ENCODE data around the gene POR.
A peak's percentile ranks its signal among the peaks of the same experiment; 100 is the strongest.
"Not testable (repeated sequence)": the region's sequence is repeated elsewhere in the genome, so short reads cannot be mapped to it uniquely, and the experiment has no call there.

POR gene

DNA sequence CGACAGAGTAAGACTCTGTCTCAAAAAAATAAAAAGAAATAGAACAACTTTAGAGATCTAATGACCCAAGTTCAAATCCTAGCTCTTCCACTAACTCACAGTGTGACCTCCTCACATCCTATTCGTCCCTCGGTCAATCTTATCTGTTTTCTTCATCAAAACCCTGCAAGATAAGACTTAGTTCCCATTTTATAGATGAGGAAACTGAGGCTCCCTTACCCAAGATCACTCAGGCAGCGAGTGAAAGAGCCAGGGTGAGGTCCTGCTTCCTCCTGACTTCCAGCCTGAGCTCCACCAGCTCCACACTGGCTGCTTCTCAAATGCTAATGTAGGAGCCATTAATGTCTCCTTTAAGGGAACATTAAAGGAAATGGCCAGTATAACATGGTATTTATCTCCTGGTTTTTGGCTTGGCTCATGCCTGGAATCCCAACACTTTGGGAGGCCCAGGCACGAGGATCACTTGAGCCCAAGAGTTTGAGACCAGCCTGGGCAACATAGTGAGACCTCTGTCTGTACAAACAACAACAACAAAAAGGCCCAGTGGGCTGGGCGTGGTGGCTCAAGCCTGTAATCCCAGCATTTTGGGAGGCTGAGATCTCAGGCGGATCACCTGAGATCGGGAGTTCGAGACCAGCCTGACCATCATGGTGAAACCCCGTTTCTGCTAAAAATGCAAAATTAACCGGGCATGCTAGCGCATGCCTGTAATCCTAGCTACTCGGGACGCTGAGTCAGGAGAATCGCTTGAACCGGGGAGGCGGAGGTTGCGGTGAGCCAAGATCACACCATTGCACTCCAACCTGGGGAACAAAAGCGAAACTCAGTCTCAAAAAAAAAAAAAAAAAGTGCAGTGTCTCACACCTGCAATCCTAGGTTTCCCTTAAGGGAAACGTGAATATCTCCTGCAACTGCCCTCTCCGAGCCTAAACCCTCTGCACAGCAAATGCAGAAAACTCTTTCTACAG is 39.6 kb upstream of the POR start:
- Histone ChIP-seq H3K4me3 (no peak overlapping the region), H3K27me3 (no peaks in the 10 kb centered on the region), H3K9ac (no peak overlapping the region), H4K20me1 (0 out of 2 replicates have a peak, but pooled peaks cover 6% of the 10 kb centered on the region), H3K4me1 (peaks cover 27% of the 10 kb centered on the region), H3K27ac (no peak overlapping the region), H3K4me2 (no peak overlapping the region), H3K9me3 (no peaks in the 10 kb centered on the region), H3K36me3 (peaks cover 2% of the 10 kb centered on the region; the same call in 1 of the 2 replicates)
- TF ChIP-seq Cebpa-rat (IDR thresholded peaks at IDR 0.05): no peak

DNA sequence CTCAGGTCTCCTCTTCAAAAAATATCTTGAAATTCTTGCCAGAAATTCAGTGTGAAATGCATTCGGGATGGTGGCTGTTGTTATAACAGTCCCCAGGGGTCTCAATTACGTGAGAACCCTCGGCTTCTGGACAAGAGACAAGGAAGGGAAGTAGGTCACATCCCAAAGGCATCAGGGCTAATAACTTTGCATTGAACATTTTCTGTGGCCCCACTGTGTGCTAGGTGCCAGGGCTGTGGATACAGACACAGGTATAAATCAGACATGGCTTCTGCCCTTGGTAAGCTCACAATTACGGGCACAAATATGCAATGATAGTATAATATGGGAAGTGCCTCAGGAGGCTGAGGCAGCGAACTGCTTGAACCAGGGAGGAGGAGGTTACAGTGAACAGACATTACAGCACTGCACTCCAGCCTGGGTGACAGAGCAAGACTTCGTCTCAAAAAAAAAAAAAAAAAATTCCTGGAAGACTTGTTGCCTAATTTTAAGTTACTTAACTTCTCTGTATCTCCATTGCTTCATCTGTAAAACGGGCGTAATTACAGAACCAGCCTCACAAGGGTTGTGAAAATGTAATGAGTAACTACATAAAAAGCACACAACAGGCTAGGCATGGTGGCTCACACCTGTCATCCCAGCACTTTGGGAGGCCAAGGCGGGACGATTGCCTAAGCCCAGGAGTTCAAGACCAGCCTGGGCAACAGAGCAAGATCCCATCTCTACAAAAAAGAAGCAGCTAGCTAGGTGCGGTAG is 38.7 kb upstream of the POR start:
- no peaks in the 10 kb centered on the region for H3K27me3 ChIP-seq
- no peak overlapping the region for H3K4me2 ChIP-seq
- H3K9ac ChIP-seq: no peak overlapping the region
- no peak overlapping the region for H3K4me3 ChIP-seq
- H3K4me1 ChIP-seq: peaks cover 30% of the 10 kb centered on the region
- H4K20me1 ChIP-seq: 0 out of 2 replicates have a peak, but pooled peaks cover 9% of the 10 kb centered on the region
- TF ChIP-seq Cebpa-rat (IDR thresholded peaks at IDR 0.05): no peak
- no peak overlapping the region for H3K27ac ChIP-seq
- peaks cover 11% of the 10 kb centered on the region for H3K36me3 ChIP-seq
- no peaks in the 10 kb centered on the region for H3K9me3 ChIP-seq

DNA sequence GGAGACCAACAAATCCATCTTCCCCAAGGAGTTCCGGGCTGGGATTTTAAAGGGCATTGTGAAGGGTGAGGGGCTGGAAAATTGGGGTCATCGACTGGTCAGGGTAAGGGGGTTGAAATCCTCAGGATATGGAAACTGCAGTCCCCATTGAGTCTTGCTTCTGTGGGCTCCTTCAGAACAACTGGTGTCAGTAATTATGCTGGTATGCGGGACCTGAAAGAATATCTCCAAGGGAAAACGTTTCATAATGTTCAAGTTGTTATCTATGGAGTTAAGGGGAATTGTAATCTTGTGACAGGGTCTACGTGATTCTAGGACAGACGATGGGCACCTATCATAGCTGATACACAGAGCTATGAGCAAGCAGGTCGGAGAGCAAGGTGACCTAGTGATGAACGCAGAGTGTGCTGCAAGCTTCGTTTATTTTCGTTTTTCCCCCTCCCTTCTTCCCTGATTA is 36.6 kb upstream of the POR start:
- Histone ChIP-seq H3K4me1 (peaks cover 38% of the 10 kb centered on the region), H3K9me3 (no peaks in the 10 kb centered on the region), H3K27me3 (no peaks in the 10 kb centered on the region), H3K9ac (peak overlapping the region; percentile 25; the same call in 1 of the 2 replicates), H3K4me3 (peak overlapping the region; percentile 87), H4K20me1 (0 out of 2 replicates have a peak, but pooled peaks cover 9% of the 10 kb centered on the region), H3K36me3 (peaks cover 31% of the 10 kb centered on the region), H3K4me2 (peak overlapping the region; percentile 77), H3K27ac (peak overlapping the region; percentile 58)
- no peak for TF ChIP-seq Cebpa-rat (IDR thresholded peaks at IDR 0.05)

DNA sequence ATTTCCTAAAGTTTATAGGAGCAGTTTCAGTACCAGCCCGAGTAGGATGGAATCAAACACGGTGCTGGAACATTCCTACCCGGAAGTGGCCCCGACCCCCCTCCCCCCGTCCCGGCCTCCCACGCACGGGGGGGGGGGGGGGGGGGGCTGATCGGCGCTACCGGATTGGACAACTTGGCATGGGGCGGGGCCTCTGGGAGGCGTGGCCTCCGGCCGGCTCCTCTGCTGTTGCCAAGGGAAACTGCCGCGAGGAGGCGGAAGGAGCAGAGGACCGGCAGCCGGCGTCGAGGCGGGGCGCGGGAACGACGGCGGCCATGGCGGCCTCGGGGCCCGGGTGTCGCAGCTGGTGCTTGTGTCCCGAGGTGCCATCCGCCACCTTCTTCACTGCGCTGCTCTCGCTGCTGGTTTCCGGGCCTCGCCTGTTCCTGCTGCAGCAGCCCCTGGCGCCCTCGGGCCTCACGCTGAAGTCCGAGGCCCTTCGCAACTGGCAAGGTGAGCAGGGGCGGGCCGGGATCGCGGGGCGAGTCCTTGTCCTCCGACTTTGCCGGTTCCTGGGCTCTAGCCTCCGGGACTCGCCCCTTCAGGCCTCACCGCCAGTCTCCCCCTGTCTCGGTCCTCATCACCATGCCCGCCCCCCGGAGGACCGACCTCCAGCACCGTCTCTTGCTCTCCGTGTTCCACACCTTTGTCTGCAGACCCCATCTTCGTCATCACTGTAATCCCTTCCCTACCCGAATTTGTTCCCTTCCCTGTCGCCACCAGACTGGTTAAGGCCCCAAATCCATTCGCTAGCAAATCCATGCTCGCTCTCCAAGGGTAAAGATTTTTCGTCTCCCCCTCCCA is 36.0 kb upstream of the POR start, which contains the start of gene RHBDD2:
TSS of gene RHBDD2 (plus strand) at position 266 of the 843 bp plus-strand sequence. CDS start at position 315, 49 bp downstream.
- no peak for TF ChIP-seq Cebpa-rat (IDR thresholded peaks at IDR 0.05)
- Histone ChIP-seq H3K4me3 (peak within 1 kb of the TSS; percentile 87), H3K27me3 (no peaks in the 10 kb centered on the region), H3K9ac (peak within 1 kb of the TSS; percentile 86), H4K20me1 (0 out of 2 replicates have a peak, but pooled peaks cover 9% of the 10 kb centered on the region), H3K4me2 (peak within 1 kb of the TSS; percentile 97), H3K4me1 (peaks cover 42% of the 10 kb centered on the region), H3K27ac (peak within 1 kb of the TSS; percentile 76), H3K36me3 (peaks cover 38% of the 10 kb centered on the region), H3K9me3 (no peaks in the 10 kb centered on the region)

DNA sequence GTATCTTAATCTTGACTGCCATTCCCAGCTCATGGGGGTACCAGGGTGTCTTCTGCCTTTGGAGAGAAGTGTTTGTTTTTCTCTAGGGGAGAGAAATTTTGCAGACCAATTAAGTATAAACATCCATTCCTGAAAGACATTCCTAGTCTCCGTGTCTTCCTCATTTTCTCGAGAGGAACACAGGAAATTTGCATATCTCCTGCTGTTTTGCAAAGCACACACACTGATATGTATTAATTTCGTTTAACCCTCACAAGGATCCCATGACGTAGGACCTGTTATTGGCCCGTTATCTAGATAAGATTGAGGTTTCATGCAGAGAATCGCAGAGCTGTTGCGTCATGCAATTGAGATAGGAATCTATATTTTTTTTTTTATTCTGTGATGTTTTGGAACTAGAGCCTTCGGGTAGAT is 35.2 kb upstream of the POR start:
- peak overlapping the region; percentile 87 for H3K4me3 ChIP-seq
- H3K36me3 ChIP-seq: peaks cover 46% of the 10 kb centered on the region
- peak overlapping the region; percentile 86 for H3K9ac ChIP-seq
- no peaks in the 10 kb centered on the region for H3K27me3 ChIP-seq
- H3K9me3 ChIP-seq: no peaks in the 10 kb centered on the region
- H3K4me1 ChIP-seq: peaks cover 50% of the 10 kb centered on the region
- H4K20me1 ChIP-seq: 0 out of 2 replicates have a peak, but pooled peaks cover 9% of the 10 kb centered on the region
- peak overlapping the region; percentile 76; the same call in 1 of the 2 replicates for H3K27ac ChIP-seq
- H3K4me2 ChIP-seq: peak overlapping the region; percentile 97
- TF ChIP-seq Cebpa-rat (IDR thresholded peaks at IDR 0.05): no peak

DNA sequence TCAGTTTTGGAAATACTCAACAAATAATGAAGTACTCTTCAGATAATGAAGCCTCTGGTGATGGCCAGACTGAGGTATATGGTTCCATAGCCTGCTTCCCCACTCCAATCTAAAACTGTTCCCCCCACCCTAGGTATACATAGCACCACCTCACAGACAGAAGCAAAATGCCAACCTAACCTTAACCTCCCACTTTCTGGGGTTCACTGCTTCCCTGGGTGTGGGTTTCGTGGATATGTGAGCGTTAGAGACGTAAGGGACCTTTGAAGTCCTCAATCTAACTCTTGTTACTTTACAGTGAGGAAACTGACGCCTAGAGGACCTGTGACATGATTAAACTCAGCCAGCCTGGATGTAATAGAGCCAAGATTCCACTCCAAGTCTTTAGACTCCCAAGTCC is 34.7 kb upstream of the POR start:
- 0 out of 2 replicates have a peak, but pooled peaks cover 9% of the 10 kb centered on the region for H4K20me1 ChIP-seq
- H3K27me3 ChIP-seq: no peaks in the 10 kb centered on the region
- TF ChIP-seq Cebpa-rat (IDR thresholded peaks at IDR 0.05): no peak
- H3K9me3 ChIP-seq: no peaks in the 10 kb centered on the region
- H3K27ac ChIP-seq: no peak overlapping the region
- H3K4me1 ChIP-seq: peaks cover 54% of the 10 kb centered on the region
- H3K4me2 ChIP-seq: peak overlapping the region; percentile 97
- peaks cover 50% of the 10 kb centered on the region for H3K36me3 ChIP-seq
- H3K9ac ChIP-seq: no peak overlapping the region
- H3K4me3 ChIP-seq: no peak overlapping the region

DNA sequence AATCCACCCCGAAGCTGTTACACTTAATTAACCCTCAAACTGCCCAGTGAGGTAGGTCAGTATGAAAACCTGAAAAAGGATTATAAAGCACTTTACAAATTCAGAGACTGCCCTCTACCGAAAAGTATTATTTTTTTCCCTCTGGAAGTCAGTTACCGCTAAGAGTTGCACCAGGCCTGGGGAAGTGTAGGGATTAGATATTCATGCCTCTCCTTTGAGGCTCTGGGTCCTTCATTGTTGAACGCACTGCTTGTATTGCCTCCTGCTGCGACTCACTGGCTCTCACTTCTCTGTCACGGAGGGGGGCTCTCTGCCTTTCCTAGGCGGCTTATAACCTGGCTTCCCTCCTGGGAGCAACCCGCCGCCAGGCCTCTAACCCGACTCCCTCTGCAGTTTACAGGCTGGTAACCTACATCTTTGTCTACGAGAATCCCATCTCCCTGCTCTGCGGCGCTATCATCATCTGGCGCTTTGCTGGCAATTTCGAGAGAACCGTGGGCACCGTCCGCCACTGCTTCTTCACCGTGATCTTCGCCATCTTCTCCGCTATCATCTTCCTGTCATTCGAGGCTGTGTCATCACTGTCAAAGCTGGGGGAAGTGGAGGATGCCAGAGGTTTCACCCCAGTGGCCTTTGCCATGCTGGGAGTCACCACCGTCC is 33.4 kb upstream of the POR start:
- Histone ChIP-seq H3K27me3 (no peaks in the 10 kb centered on the region), H3K36me3 (peaks cover 64% of the 10 kb centered on the region)

DNA sequence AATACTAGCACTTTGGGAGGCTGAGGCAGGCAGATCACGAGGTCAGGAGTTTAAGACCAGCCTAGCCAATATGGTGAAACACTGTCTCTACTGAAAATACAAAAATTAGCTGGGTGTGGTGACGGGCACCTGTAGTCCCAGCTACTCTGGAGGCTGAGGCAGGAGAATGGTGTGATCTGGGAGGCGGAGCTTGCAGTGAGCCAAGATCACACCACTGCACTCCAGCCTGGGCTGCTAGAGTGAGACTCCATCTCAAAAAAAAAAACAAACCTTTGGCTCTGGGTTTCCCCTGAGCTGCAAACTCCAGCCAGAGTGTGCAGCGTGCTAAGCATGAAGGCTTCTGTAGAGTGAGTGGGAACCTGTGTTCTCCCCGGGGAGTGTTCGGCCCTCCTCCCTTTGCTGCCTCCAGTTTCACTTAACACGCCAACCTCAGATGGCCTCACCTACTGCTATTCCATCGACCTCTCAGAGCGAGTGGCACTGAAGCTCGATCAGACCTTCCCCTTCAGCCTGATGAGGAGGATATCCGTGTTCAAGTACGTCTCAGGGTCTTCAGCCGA is 31.6 kb upstream of the POR start:
- H4K20me1 ChIP-seq, H3K27ac ChIP-seq, H3K27me3 ChIP-seq, H3K9ac ChIP-seq, H3K9me3 ChIP-seq, H3K4me3 ChIP-seq: not testable (repeated sequence)
- Histone ChIP-seq H3K4me1 (peaks cover 43% of the 10 kb centered on the region), H3K36me3 (peaks cover 79% of the 10 kb centered on the region), H3K4me2 (peak overlapping the region; percentile 19; the same call in 1 of the 2 replicates)

More for the DNA sequence above, 33.4 kb upstream of the POR start:
- Histone ChIP-seq H3K27ac (no peak overlapping the region), H3K9ac (no peak overlapping the region), H3K4me1 (peaks cover 49% of the 10 kb centered on the region), H4K20me1 (0 out of 2 replicates have a peak, but pooled peaks cover 9% of the 10 kb centered on the region), H3K4me3 (no peak overlapping the region), H3K9me3 (no peaks in the 10 kb centered on the region), H3K4me2 (no peak overlapping the region)
- no peak for TF ChIP-seq Cebpa-rat (IDR thresholded peaks at IDR 0.05)
